ENCODE data around the gene PHACTR3. TPM values are rescaled to one million over a fixed set of nuclear protein-coding genes. Genes with fewer than 3 reads are reported as not detected.

The PHACTR3 gene
- total and polyA plus RNA-seq, 2 donors (not counting 3 experiments of a cell fraction or from before 2014, with no cell fraction given), result not detected

DNA sequence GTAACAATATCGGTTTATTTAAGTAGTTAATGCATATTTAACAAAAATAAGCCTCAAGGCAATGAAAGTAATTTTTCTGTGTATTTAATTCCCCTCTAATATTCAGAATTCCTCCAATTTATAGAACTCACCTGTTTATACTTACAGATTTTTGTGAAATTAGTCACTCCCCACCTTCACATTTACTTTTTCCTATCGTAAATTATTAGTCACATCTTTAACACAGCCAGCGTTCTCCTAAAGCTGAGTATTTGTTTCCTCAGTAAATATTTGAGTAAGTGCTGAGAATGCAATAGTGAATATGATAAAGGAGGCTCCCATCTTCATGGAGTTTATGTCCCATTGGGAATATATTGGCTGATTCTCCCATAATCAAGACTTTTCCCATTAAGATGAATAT, 241.1 kb downstream of the PHACTR3 start:
- Histone ChIP-seq H3K4me2 (ENCODE audit: insufficient read depth, low read length) (no peak overlapping the region), H3K27ac (ENCODE audit: insufficient read depth, low read depth, low read length) (no peak overlapping the region), H3K27me3 (ENCODE audit: control insufficient read depth in 2 of 2, insufficient read depth in 2 of 2, low read length in 2 of 2) (no peaks in the 10 kb centered on the region), H4K20me1 (replicated peaks; ENCODE audit: control insufficient read depth, extremely low read depth, insufficient read depth, low read length) (no peaks in the 10 kb centered on the region), H3K4me1 (ENCODE audit: control insufficient read depth, extremely low read depth, insufficient read depth, low read length) (no peaks in the 10 kb centered on the region), H3K79me2 (ENCODE audit: control insufficient read depth, insufficient read depth, low read length) (no peaks in the 10 kb centered on the region), H3K9me3 (replicated peaks; ENCODE audit: control insufficient read depth, insufficient read depth, low read length) (no peaks in the 10 kb centered on the region), H3K4me3 (replicated peaks in 1 of 3; ENCODE audit: insufficient read depth in 1 of 3, low read depth in 1 of 3, low read length in 3 of 3) (no peak overlapping the region), H3K36me3 (ENCODE audit: control insufficient read depth in 2 of 2, extremely low read depth in 1 of 2, insufficient read depth in 2 of 2, low read length in 2 of 2) (no peaks in the 10 kb centered on the region), H3K9ac (replicated peaks; ENCODE audit: extremely low read depth, insufficient read depth, low read length) (no peak overlapping the region), H3K9me1 (replicated peaks; ENCODE audit: control insufficient read depth, extremely low read depth, insufficient read depth, low read length) (no peaks in the 10 kb centered on the region), H2AFZ (ENCODE audit: low read depth, low read length) (no peak overlapping the region)
- intact Hi-C loops (cut with micrococcal nuclease), result no loop called here
- POLR2A ChIA-PET, result no interaction called here
- FAIRE-seq (no peak), DNase-seq (ENCODE audit: low read depth, low spot score) (no peak)
- dilution Hi-C loops (cut with MboI; ENCODE audit: extremely low pct_ligation_motif_present, low sequenced_read_pairs), result no loop called here
- TF ChIP-seq, protein P1, sequence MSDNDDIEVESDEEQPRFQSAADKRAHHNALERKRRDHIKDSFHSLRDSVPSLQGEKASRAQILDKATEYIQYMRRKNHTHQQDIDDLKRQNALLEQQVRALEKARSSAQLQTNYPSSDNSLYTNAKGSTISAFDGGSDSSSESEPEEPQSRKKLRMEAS (IDR thresholded peaks at IDR 0.05; ENCODE audit: insufficient read depth, insufficient read length), result no peak
- TF ChIP-seq MYC (IDR thresholded peaks at IDR 0.05; ENCODE audit: low read depth, low read length) (no peak), JUN (IDR thresholded peaks at IDR 0.05; ENCODE audit: borderline replicate concordance, insufficient read depth, insufficient read length, low read depth) (no peak), POLR2A (IDR thresholded peaks at IDR 0.05; ENCODE audit: low read depth, low read length) (no peak), GATA2 (IDR thresholded peaks at IDR 0.05; ENCODE audit: insufficient read depth, insufficient read length, low read depth, low read length) (no peak), FOS (IDR thresholded peaks at IDR 0.05; ENCODE audit: borderline replicate concordance, insufficient read depth, low read length) (no peak), POLR2AphosphoS5 (IDR thresholded peaks at IDR 0.05; ENCODE audit: insufficient read depth, low read depth, low read length) (no peak), EZH2 (IDR thresholded peaks at IDR 0.05; ENCODE audit: borderline replicate concordance, low read depth, low read length, severe bottlenecking) (no peak)
- TF ChIP-seq, protein P2, sequence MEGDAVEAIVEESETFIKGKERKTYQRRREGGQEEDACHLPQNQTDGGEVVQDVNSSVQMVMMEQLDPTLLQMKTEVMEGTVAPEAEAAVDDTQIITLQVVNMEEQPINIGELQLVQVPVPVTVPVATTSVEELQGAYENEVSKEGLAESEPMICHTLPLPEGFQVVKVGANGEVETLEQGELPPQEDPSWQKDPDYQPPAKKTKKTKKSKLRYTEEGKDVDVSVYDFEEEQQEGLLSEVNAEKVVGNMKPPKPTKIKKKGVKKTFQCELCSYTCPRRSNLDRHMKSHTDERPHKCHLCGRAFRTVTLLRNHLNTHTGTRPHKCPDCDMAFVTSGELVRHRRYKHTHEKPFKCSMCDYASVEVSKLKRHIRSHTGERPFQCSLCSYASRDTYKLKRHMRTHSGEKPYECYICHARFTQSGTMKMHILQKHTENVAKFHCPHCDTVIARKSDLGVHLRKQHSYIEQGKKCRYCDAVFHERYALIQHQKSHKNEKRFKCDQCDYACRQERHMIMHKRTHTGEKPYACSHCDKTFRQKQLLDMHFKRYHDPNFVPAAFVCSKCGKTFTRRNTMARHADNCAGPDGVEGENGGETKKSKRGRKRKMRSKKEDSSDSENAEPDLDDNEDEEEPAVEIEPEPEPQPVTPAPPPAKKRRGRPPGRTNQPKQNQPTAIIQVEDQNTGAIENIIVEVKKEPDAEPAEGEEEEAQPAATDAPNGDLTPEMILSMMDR (IDR thresholded peaks at IDR 0.05; ENCODE audit: extremely low read depth in 1 of 2, insufficient read depth in 1 of 2, low read depth in 1 of 2, low read length in 2 of 2), result no peak
- CTCF ChIA-PET, result no interaction called here
- BruUV-seq (replicated peaks), result no TSS peak
